ENCODE results near the gene SLBP.

GRCh38 chr4:1759818-1760223 lies 47.7 kb upstream of the SLBP start:
- TF ChIP-seq POLR2A (IDR thresholded peaks at IDR 0.05; ENCODE audit: low read length) (no peak), GATA1 (IDR thresholded peaks at IDR 0.05; ENCODE audit: low read depth, low read length) (no peak)
